CD4-positive, alpha-beta T cell treated with Interleukin-21 for 1 hour (primary cell): Measurements from ENCODE around the gene EVX2.

Experiments
- DNase-seq: peaks from one replicate; pipeline ENCODE4 v3.0.0-alpha.2; 2020

The EVX2 gene

GRCh38 chr2:176083796-176084261 lies at the start of gene EVX2:
TSS of gene EVX2 (minus strand) at chr2:176083962. CDS start at chr2:176083776, 186 bp downstream.
- DNase-seq: no peak

GRCh38 chr2:176133389-176133788 lies 49.6 kb upstream of the EVX2 start:
- no peak for DNase-seq

- no peak for DNase-seq
Measured at GRCh38 chr2:176132205-176133171, 48.7 kb upstream of the EVX2 start.

- DNase-seq: no peak
Measured at GRCh38 chr2:176131848-176132158, 48.0 kb upstream of the EVX2 start.

GRCh38 chr2:176130957-176131847 lies 47.4 kb upstream of the EVX2 start:
- DNase-seq: no peak

- DNase-seq: no peak
Measured at GRCh38 chr2:176130147-176130956, 46.6 kb upstream of the EVX2 start.

- DNase-seq: no peak
Measured at GRCh38 chr2:176129813-176130146, 46.0 kb upstream of the EVX2 start.

GRCh38 chr2:176128982-176129796 lies 45.4 kb upstream of the EVX2 start, which contains the start of gene HOXD8:
TSS of gene HOXD8 (plus strand) at chr2:176129705. CDS start at chr2:176130367, 662 bp downstream.
- DNase-seq: no peak

GRCh38 chr2:176128172-176128981 lies 44.6 kb upstream of the EVX2 start:
- DNase-seq: no peak

- no peak for DNase-seq
Measured at GRCh38 chr2:176127774-176128072, 44.0 kb upstream of the EVX2 start.

- peak; percentile 65 for DNase-seq
Measured at GRCh38 chr2:176126929-176127773, 43.4 kb upstream of the EVX2 start.

GRCh38 chr2:176125772-176126054 lies 42.0 kb upstream of the EVX2 start:
- no peak for DNase-seq

GRCh38 chr2:176124947-176125771 lies 41.4 kb upstream of the EVX2 start:
- DNase-seq: no peak

GRCh38 chr2:176124110-176124946 lies 40.6 kb upstream of the EVX2 start:
- no peak for DNase-seq

- DNase-seq: no peak
Measured at GRCh38 chr2:176123411-176124109, 39.8 kb upstream of the EVX2 start.

- no peak for DNase-seq
Measured at GRCh38 chr2:176122683-176123410, 39.1 kb upstream of the EVX2 start, which contains the start of gene HOXD9. TSS of gene HOXD9 (plus strand) at chr2:176122719. CDS start at chr2:176122769, 50 bp downstream.
